HL-60/S4 (cell line): Measurements from ENCODE around the gene SLC7A10.
"Not testable (repeated sequence)": the region's sequence is repeated elsewhere in the genome, so short reads cannot be mapped to it uniquely, and the experiment has no call there.

Experiments
- in situ Hi-C: fragments of 300-500 bp; cut with MboI; formaldehyde crosslinking; loops from 2 replicates; pipeline ENCODE4 v1.14.3; 2022; ENCODE audit warnings: low sequenced_read_pairs

SLC7A10 gene

GRCh38 chr19:33239223-33239975 is 13.7 kb upstream of the SLC7A10 start:
- in situ Hi-C loops = loop anchor here (5.0 to 10.0 kb wide), 2 partner anchors 163 to 535 kb away; no protein-coding TSS in a partner anchor

GRCh38 chr19:33238481-33239149 is 13.0 kb upstream of the SLC7A10 start:
- in situ Hi-C loops = loop anchor here (5.0 to 10.0 kb wide), 2 partner anchors 164 to 536 kb away; no protein-coding TSS in a partner anchor

GRCh38 chr19:33236696-33237390 is 11.2 kb upstream of the SLC7A10 start:
- in situ Hi-C loops = loop anchor here (5.0 to 10.0 kb wide), 2 partner anchors 165 to 538 kb away; no protein-coding TSS in a partner anchor

- in situ Hi-C loops = loop anchor here (5.0 to 10.0 kb wide), 2 partner anchors 166 to 539 kb away; no protein-coding TSS in a partner anchor
These were observed 10.3 kb upstream of the SLC7A10 start for GRCh38 chr19:33235996-33236350.

- in situ Hi-C loops = loop anchor here (5.0 to 10.0 kb wide), 2 partner anchors 167 to 539 kb away; no protein-coding TSS in a partner anchor
These were observed 9.8 kb upstream of the SLC7A10 start for GRCh38 chr19:33235269-33235995.

- in situ Hi-C loops = loop anchor here (5.0 to 10.0 kb wide), 2 partner anchors 168 to 540 kb away; no protein-coding TSS in a partner anchor
These were observed 9.1 kb upstream of the SLC7A10 start for GRCh38 chr19:33234736-33235135.

GRCh38 chr19:33234092-33234491 is 8.4 kb upstream of the SLC7A10 start:
- in situ Hi-C loops = loop anchor here (10.0 kb wide), 1 partner anchor 541 kb away; no protein-coding TSS in a partner anchor

GRCh38 chr19:33233056-33233873 is 7.6 kb upstream of the SLC7A10 start:
- in situ Hi-C loops = loop anchor here (10.0 kb wide), 1 partner anchor 542 kb away; no protein-coding TSS in a partner anchor

- in situ Hi-C loops = loop anchor here (10.0 kb wide), 1 partner anchor 542 kb away; no protein-coding TSS in a partner anchor
These were observed 7.0 kb upstream of the SLC7A10 start for GRCh38 chr19:33232656-33233055.

GRCh38 chr19:33231511-33231910 is 5.9 kb upstream of the SLC7A10 start:
- in situ Hi-C loops = loop anchor here (10.0 kb wide), 1 partner anchor 543 kb away; no protein-coding TSS in a partner anchor

GRCh38 chr19:33229962-33230361 is 4.3 kb upstream of the SLC7A10 start:
- in situ Hi-C loops = loop anchor here (10.0 kb wide), 1 partner anchor 545 kb away; no protein-coding TSS in a partner anchor

- in situ Hi-C loops = no loop called here
These were observed 2.4 kb upstream of the SLC7A10 start for GRCh38 chr19:33227870-33228599.

- in situ Hi-C loops = no loop called here
These were observed 1.6 kb upstream of the SLC7A10 start for GRCh38 chr19:33227242-33227650.

GRCh38 chr19:33226550-33227241 is 1.0 kb upstream of the SLC7A10 start:
- in situ Hi-C loops = no loop called here

GRCh38 chr19:33224694-33225457 is 774 bp downstream of the SLC7A10 start:
- in situ Hi-C loops = no loop called here

- in situ Hi-C loops = not testable (repeated sequence)
These were observed 3.4 kb downstream of the SLC7A10 start for GRCh38 chr19:33222255-33222654.

- in situ Hi-C loops = no loop called here
These were observed 4.0 kb downstream of the SLC7A10 start for GRCh38 chr19:33221638-33222037.
